HFF-Myc (cell line): ENCODE data around the gene TGM2.

Experiments
- DNase-seq: peaks from one replicate; pipeline ENCODE4 v3.0.0-alpha.2; 2011; ENCODE audit warnings: low read depth; ENCODE audit errors: extremely low read depth
- H3K4me3 ChIP-seq: replicated peaks from 2 replicates; pipeline ENCODE4 v1.5.1; 2011; ENCODE audit warnings: low read depth, mild to moderate bottlenecking, control low read depth, low read length
- CTCF ChIP-seq: IDR thresholded peaks from 2 replicates; pipeline ENCODE4 v1.5.1; 2012; ENCODE audit warnings: mild to moderate bottlenecking, low read depth, low read length, control low read depth; ENCODE audit errors: missing control alignments

The TGM2 gene

GRCh38 chr20:38112930-38113294, 52.2 kb downstream of the TGM2 start:
- no peak for DNase-seq
- no peak overlapping the region for H3K4me3 ChIP-seq
- no peak for TF ChIP-seq CTCF

- TF ChIP-seq CTCF, result no peak
- no peak for DNase-seq
- H3K4me3 ChIP-seq, result no peak overlapping the region
Observed at GRCh38 chr20:38112261-38112929, 52.7 kb downstream of the TGM2 start.

GRCh38 chr20:38111366-38112232, 53.5 kb downstream of the TGM2 start:
- DNase-seq, result no peak
- TF ChIP-seq CTCF, result no peak
- H3K4me3 ChIP-seq, result no peak overlapping the region

GRCh38 chr20:38110525-38111178, 54.4 kb downstream of the TGM2 start:
- no peak for DNase-seq
- no peak for TF ChIP-seq CTCF
- no peak overlapping the region for H3K4me3 ChIP-seq

GRCh38 chr20:38109591-38110524, 55.2 kb downstream of the TGM2 start:
- H3K4me3 ChIP-seq, result no peak overlapping the region
- no peak for TF ChIP-seq CTCF
- peak; percentile 72 for DNase-seq

- DNase-seq, result no peak
- H3K4me3 ChIP-seq, result no peak overlapping the region
- no peak for TF ChIP-seq CTCF
Observed at GRCh38 chr20:38108986-38109541, 56.0 kb downstream of the TGM2 start.
